ENCODE results near the gene ERMARD.
"Not testable (repeated sequence)": the region's sequence is repeated elsewhere in the genome, so short reads cannot be mapped to it uniquely, and the experiment has no call there.

Gene ERMARD

DNA sequence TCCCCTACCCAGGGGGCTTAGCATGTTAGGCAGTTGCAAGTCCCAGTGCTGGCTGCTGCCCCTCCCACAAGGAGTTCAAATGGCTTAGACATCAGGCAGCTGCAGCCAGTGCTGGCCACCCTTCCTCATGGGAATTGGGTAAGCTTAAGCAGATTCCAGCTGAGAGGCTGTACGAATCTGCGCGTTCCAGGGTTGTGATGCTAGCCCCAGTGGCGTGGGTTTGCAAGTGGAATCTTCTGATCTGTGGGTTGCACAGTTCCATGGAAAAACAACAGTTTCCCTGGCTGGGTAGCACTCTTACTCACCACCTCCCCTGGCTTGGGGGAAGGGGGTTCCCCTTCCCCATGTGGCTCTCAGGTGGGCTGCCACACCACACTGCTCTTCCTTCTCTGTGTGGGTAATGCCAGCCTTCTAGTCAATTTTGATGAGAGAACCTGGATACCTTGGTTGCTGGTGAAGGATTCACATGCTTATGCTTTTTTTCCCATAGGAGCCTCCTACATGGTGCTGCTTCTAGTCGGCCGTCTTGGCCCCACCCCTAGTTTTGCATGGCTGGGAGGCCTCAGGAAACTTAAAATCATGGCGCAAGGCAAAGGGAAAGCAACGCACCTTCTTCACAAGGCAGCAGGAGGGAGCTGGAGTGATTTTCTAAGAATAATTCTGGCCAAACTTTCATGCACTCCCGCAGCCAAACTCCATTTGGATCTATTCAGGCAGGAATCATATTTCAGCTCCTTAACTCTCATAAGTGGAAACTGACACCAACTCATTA lies 13.0 kb upstream of the ERMARD start:
- no peak for DNase-seq (ENCODE audit: low read depth)

DNA sequence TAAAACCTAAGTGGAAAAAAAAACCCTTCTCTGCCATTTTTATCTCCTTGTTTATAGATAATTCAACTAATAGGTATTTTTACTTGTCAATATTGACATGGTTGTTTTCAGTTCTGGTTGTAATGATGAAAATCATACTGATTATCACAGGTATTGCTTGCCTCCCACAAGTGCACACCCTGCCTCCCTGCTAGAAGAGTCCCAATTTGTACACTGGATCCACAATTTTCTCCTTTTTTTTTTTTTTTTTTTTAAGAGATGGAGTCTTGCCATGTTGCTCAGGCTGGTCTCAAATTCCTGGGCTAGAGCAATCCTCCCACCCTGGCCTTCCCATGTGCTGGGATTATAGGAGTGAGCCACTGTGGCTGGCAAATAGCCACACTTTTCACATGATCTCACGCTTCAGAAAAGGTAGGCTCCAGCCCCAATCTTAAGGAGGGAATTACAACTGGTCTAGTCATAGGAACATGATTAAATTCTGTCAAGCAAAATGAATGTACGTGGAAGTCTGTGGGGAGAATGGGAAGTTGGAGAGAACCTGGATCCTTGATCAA lies 12.4 kb upstream of the ERMARD start:
- no peak for DNase-seq (ENCODE audit: low read depth)

DNA sequence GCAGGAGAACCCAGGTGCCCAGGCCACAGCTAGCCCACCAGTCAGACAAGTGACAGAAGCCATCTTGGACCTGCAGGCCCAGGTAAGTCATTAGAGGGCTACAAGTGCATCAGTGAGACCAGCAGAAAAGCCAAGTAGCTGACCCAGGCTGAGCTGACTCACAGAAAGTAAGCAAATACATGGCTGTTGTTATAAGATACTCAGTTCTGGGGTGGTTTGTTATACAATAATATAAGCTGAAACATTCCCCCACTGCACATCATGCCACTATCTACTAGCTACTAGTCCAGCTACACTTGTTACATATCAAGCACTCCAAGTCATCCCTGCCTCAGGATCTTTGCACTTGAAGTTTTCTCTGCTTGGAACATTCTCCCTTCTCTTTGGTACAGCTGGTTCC lies 10.1 kb upstream of the ERMARD start:
- DNase-seq (ENCODE audit: low read depth): no peak

DNA sequence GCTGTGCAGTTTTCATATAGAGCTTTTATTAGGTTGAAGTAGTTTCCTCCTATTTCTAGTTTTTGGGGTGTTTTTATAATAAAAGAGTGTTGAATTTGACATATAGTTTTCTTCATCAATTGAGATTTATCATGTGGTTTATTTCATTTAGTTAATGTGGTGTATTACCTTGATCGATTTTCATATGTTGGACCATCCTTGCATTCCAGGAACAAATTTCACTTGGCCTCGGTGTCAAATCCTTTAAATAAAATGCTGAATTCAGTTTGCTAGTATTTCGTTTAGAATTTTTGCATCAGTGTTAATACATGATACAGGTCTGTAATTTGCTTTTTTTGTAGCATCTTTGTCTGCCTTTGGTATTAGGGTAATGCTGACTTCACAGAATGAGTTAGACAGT lies 6.0 kb upstream of the ERMARD start:
- DNase-seq (ENCODE audit: low read depth): no peak

DNA sequence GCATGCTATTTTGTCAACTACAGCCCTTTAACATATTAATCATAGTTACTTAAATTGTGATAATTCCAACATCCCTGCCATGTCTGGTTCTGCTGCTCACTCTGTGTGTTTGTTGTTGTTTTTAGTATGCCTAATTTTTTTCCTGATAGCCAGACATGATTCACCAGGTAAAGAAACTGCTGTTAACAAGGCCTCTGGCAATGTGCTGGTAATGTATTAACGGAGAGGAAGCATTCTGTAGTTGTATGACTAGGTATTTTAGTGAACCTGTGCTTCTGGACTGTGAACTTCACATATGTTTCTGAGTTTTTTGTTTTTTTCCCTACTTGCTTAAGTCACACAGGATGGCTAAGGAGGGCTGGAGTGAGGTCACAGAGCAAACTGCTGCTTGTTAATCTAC lies 4.9 kb upstream of the ERMARD start:
- no peak for DNase-seq (ENCODE audit: low read depth)

DNA sequence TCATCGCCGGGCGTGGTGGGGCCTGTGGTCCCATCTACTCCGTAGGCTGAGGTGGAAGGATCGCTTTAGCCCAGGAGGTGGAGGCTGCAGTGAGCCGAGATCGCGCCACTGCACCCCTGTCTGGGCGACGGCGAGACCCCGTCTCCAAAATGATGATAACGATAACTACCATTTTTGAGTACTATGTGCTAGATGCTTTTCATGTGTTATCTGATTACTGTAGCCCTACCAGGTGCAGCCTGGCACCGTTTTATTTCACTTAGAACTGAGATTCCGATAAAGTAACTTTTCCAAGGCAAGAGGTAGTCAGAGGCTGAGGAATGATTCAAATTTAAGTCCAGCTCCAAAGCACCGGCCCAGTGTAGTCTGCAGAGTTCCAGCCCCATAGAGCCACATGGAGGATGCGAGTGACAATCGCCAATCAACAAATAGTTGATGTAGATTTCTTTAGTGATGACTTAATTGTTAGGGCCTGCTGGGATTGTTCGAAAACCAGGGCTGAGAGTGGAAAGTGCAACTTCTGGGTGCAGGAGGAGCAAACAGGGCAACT lies 727 bp downstream of the ERMARD start:
- no peak for DNase-seq (ENCODE audit: low read depth)

DNA sequence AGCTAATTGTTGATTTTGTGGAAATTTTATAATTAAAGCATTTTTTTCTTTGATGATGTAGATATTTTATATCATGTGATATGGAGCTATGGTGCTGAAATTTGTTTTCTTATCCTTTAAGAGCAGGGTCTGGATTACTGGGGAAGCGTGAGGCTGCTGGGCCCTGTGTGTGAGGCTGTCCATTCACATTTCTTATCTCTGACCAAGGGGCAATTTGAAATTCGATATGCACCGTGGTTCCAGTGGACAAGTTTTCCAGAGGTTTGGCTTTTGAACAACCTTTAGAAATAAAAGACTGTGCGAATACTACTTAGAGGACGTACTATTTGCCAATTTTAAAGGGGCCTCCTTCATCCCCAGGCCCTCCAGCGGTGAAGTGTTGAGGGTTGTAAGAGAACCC lies 3.7 kb downstream of the ERMARD start:
- no peak for DNase-seq (ENCODE audit: low read depth)

DNA sequence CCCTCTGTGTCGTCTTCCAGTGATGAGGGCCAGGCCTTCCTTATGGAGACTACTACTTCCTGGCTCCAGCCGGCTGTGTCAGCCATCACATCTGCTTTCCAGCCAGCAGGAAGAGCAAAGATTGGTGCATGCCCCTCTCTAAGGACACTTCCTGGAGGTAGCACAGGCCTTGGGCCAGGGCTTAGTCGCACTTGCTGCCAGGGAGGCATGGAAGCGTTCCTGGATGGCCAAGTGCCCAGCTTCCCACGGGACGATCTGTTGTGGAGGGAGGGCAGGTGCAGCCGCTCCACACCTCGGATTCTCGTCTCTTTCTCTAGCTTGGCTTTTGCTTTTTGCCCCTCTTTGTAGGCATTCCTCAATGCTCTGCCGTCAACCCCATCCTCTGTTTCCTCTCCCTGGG lies 11.9 kb downstream of the ERMARD start:
- no peak for DNase-seq (ENCODE audit: low read depth)

DNA sequence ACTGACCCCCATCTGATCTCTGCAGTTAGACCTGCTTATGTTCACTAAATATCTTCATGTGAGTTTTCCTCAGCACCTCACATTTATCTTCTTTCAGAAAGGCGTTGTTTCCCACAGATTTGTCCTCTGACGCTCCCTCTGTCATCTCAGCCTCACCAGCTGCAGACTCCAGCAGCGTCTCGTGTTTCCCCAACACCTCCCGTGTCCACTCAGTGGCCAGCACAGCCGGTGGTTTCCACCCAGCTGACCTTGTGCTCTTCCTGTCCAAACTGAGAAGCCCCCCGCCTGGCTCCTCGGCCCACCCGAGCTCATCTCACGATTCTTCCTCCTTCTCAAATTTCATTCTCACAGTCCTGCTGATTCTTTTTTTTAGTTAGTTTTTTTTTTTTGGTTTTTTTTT lies 12.5 kb downstream of the ERMARD start:
- DNase-seq (ENCODE audit: low read depth): no peak

DNA sequence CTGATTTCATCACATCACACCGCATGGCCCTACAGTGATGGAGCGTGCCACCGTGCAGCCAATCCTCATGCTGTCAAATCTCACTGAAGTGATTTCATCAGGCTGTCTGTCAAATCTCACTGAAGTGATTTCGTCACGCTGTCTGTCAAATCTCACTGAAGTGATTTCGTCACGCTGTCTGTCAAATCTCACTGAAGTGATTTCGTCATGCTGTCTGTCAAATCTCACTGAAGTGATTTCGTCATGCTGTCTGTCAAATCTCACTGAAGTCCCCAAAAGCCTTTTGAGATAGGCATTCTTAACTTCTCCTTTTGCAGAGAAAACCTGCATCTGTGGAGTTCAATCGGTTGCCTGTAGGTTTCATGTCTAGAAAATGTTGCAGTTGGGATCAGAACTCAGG lies 14.4 kb downstream of the ERMARD start:
- not testable (repeated sequence) for DNase-seq (ENCODE audit: low read depth)

DNA sequence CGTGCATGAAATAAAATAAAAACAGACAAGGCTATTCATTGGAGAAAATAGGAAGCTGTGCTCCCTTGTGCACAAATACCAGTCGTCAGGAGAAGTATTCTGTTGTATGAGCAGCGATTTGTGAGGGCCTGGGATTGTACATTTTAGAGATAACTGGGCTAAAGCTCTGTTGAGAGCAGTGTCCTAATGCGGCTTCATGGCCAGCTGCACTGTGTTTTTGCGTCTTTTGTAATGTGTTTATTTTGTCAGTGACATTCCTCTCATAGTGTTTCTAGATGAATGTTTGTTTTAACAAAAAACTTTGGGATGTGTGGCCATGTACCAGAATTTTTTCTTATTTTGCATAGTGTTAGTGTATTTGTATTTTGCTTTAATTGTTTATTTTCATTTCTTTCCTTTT lies 14.8 kb downstream of the ERMARD start:
- no peak for DNase-seq (ENCODE audit: low read depth)

DNA sequence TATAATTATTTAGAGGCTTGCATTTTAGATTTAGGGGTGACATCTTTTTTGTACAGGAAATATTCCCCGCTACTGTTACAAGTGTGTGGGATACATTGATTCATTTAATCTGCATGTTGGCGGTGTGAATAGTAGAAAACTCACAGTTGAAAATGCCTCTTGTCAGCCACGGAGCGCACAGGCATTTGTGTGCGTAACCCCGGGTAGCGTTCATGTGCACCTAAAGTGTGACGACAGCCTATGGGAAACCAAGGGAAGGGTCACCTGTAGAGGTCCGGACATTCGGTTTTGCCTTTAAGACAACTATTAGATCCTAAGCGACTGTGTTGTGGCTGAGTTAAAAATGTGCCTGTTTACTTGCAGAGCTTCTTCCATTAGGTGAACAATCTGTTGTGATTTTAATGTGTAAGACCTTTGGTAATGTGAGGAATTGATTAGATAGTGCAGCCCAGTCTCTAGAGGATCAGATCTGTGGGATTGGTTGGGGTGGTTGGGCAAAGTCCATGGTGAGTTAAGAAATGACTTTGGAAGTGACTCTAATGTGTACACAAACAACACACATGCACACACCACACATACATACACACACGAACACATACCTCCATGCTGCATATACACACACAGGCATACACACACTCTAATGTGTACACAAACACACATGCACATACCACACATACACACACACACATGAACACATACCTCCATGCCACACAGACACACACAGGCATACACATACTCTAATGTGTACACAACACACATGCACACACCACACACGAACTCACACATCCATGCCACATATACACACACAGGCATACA lies 15.7 kb downstream of the ERMARD start:
- DNase-seq (ENCODE audit: low read depth): no peak

DNA sequence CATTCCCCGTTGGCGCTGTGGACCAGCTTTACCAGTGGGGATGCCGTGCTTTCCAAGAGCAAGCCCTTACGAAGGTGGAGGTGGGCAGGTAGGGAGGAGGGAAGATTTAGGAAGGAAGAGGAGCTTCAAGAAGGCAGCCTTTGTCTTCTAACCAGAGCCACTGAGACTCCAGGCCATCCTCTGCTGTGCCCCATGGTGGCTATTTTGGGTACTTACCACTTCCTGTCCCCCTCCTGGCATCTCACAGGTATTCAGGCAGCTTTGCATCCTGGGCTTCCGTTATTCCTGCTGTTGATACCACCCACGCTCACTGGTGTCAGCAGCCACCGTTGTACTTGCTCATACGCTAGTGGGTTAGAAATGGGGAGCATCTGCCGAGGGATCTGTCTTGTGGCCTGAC lies 22.9 kb downstream of the ERMARD start:
- DNase-seq (ENCODE audit: low read depth): no peak

DNA sequence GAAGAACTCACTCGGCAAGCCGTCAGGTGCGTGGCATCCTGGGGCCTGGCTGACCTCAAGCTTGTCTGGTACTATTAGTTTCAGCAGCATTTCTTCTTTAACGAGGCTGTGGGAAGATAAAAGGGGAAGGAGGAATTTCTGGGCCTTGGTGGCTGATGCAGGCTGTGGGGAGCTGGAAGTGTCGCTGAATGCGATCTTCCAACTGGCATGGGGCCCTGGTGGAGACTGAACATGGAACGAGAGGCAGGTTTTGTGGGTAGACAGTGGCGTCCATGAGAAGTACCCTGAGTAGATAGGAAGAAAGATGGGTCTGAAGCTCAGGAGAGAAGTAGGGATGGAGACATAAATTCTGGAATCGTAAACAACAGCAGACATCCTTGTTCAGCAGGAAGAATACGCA lies 23.9 kb downstream of the ERMARD start:
- DNase-seq (ENCODE audit: low read depth): no peak

DNA sequence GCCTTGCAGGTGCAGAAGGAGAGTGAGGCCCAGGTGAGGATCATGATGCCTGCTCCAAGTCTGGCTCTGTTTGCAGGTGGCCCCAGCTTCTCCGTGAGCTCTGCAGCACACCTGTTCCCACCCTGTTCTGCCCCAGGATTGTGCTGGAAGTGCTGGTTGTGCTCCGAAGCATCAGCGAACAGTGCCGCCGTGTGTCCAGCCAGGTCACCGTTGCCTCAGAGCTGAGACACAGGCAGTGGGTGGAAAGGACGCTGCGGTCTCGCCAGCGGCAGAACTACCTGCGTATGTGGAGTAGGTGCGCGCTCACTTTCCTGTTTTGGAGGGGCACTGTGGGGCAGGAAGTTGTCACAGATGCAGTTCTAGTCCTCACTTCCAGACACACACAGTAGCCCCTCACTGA lies 25.0 kb downstream of the ERMARD start:
- no peak for DNase-seq (ENCODE audit: low read depth)

DNA sequence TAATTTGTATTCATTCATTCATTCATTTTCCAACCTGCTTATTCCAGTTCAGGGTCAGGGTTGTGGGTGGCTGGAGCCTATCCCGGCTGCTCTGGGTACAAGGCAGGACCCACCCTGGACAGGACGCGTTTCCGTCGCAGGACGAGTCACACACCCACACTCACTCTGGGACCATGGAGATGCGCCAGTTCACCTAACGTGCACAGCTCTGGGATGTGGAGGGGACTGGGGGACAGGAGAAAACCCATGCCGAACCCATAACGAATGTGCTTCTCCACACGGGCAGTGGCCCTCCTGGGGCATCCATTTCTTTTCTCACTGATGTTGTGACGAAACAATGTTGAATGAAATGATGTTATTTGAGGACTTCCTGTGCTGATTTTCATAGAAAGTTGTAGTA lies 26.5 kb downstream of the ERMARD start:
- no peak for DNase-seq (ENCODE audit: low read depth)

DNA sequence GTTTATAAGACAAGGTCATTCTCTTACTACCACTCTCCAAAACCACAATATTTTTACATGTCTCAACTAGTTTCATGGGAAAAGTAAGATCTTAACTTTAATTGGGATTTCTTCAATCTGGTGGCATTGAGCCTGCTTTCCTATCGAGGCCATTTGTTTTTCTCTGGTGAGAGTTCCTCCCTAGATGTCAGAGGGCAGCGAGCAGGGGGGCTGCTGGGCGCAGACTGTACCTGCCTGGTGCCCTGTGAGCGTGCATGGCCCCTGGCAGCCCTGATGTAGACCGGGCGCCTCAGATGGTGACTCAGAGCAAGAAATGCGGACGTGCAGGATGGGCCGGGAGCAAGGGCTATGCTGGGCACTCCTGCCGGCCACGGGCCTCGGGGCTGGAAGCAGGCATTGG lies 27.2 kb downstream of the ERMARD start:
- DNase-seq (ENCODE audit: low read depth): no peak

DNA sequence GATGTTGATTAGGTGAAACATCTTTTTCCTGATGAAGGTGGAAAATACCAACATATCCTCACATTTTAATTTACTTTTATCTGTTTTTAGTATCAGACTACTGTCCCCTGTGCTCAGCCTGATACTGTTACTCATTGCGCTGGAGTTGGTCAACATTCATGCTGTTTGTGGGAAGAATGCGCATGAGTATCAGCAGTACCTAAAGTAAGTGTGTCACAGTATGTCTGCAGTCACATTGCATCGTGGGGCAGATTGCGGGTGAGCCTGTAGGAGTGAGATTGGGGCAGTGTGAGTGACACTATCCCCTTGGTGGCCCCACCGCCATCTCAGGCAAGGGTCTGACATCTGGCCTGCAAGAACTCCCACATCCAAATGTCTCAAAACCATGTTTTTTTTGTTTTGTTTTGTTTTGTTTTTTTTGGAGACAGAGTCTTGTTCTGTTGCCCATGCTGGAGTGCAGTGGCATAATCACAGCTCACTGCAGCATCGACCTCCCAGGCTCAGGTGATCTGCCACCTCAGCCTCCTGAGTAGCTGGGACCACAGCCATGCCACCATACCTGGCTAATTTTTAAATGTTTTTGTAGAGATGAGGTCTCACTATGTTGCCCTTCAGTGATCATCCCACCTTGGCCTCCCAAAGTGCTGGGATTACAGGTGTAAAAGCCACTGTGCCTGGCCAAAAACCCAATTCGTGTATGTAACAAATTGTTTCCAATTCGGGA lies 27.8 kb downstream of the ERMARD start:
- DNase-seq (ENCODE audit: low read depth): no peak

DNA sequence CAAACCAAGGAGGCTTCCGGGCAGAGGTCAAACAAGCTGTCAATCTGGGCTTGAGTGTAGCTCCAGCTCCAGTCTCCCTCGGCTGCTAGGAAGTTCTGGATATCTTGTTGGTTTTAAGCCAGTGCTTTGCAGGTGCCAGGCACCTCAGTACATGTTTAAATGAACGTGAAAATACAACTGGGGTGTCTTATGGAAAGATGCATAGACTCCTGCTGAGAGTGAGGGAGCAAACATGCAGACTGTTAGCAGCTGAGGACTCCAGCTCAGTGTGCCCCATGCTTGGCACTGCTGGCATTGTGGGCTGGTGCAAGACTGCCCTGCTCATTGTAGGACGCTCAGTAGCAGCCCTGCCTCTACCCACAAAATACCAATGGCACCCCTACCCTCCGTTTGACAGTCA lies 28.5 kb downstream of the ERMARD start:
- no peak for DNase-seq (ENCODE audit: low read depth)

DNA sequence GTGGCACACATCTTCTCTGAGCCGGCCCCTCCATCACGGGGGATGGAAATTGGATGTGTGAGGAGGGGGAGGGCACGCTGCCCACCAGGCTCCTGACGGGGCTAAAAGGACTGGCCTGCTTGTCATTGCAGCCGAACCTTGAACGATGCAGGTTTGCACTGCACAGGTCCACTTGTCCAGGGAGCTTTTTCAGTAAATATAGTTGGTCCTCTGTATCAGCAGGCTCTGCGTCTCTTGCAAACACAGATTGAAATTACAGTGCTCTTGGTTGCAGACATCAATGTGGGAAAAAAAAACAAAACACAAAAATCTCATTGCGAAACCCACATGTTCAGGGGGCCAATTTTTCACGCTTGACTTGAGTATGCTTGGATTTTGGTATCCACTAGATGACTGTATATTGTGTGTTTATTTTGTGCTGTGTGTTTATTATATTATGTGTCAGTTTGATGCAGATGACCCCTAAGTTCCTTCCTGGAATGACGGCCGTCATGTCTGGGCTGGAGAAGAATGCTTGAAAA lies 29.2 kb downstream of the ERMARD start:
- DNase-seq (ENCODE audit: low read depth): no peak

DNA sequence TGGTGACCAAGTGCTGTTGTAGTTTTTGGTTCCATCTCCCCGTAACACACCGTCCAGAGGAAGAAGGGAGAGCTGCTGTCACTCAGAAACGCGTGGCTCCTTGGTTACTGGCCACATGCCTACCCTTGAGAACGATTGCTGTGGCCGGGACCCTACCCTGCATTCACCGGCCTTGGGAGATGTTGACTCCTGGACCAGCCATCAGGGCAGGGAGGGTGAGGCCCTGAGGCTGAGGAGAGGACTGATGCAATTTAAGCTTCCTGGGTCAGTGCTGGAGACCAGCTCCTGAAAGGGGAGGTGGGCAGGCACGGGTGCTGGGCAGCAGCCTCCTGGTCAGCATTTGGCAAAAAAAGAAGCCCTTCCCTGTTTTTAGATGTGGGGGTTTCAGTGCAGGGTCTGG lies 31.5 kb downstream of the ERMARD start:
- no peak for DNase-seq (ENCODE audit: low read depth)

DNA sequence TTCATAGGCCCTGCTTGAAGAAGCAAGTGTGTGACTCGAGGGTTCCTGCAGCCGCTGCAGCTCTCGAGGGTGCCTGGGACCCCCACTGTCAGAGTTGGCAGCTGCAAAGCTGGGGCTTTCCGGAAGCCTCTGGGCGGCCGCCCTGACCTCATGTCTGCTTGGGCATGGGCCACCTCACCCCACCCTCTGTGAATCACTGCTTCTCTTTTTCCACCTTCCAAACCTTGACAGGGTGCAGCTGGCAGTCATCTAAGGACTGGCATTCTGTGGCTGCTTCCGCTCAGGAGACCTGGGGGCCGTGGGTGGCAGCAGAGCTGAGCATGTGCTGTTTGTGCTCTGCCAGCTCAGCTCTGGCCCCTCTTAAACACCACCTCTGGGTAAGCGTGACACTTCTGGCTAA lies 32.0 kb downstream of the ERMARD start:
- no peak for DNase-seq (ENCODE audit: low read depth)

All from activated gamma-delta T cell treated with anti-CD3 and anti-CD28 coated beads, Interleukin-2, amount 50 U/mL, for 16 hours (primary cell).